OCI-M2 (cell line): Measurements from ENCODE around the gene HEPN1.

Experiments used
- DNase-seq: peaks from one replicate; lab custom pipeline; 2025; ENCODE audit not compliant: unreplicated experiment; lab: John Stamatoyannopoulos, UW

HEPN1 gene

DNA sequence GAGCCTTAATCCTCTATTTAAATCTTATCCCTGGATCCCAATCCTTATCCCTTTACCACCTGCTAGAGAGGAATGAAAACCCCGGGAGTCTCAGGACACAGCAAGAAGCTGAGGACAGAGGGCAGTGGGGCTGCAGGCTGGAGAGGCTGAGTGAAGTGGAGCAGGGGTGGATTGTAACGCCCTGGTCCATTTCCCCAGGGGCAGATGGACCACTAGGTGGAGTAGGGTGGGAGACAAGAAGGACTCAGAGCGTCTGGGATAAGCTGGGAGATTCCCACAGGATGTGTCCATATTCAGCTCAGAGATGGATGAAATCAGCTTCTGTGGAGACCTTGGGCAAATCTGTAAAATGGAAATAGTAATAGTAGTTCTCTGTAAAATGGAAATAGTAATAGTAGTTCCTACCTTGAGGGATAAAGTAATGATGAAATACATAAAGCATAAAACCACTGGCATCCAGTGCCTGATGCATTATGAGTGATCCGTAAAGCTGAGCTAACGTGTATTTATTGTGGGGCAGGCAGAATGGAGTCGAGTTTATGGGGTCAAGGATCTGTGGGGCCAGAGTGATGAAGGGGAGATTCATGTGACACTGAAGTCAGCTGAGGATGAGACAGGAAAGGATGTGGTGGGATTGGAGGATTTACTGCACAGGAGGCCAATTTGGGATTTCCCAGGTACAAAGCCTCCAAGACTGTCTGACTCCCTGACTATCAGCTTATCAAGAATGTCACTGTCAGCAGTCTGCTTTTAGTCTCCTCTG, 19.5 kb upstream of the HEPN1 start:
- DNase-seq = no peak

- no peak for DNase-seq
Observed at GRCh38 chr11:124900464-124900863, 18.6 kb upstream of the HEPN1 start.

- DNase-seq = no peak
Observed at GRCh38 chr11:124902616-124903015, 16.4 kb upstream of the HEPN1 start.

DNA sequence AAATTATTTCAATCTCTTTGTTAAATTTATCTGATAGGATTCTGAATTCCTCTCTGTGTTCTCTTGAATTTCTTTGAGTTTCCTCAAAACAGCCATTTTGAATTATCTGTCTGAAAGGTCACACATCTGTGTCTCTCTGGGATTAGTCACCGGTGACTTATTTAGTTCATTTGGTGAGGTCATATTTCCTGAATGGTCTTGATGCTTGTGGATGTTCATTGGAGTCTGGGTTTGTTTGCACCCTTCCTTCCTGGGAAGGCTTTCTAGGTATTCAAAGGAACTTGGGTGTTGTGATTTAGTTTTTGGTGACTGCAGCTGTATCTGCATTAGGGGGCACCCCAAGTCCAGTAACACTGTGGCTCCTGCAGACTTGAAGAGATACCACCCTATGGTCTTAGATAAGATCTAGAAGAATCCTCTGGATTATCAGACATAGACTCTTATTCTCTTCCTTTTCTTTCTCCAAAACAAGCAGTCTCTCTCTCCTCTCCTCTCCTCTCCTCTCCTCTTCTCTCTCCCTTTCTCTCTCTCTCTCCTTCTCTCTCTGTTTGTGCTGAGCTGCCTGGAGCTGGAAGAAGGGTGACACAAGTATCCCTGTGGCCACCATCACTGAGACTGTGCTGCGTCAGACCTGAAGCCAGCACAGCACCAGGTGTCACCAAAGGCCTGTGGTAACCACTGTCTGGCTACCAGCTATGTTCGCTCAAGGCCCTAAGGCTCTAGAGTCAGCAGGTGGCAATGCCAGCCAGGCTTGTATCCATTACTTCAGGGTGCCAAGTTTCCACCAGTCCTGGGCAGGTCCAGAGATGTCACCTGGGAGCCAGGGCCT, 3.3 kb upstream of the HEPN1 start:
- no peak for DNase-seq

DNA sequence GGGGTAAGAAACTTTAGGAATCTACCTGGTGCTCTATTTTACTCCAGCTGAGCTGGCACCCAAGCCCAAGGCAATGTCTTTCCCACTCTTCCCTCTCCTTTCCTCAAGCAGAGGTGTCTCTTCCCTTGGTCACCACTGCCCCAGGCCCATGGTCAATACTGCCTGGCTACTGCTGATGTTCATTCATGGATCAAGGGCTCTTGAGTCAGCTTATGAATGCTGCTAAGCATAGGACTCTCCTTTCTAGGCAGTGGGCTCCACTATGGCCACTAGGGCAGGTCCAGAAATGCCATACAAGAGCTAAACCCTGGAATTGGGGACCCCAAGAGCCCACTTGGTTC, 2.7 kb upstream of the HEPN1 start:
- DNase-seq = no peak

DNA sequence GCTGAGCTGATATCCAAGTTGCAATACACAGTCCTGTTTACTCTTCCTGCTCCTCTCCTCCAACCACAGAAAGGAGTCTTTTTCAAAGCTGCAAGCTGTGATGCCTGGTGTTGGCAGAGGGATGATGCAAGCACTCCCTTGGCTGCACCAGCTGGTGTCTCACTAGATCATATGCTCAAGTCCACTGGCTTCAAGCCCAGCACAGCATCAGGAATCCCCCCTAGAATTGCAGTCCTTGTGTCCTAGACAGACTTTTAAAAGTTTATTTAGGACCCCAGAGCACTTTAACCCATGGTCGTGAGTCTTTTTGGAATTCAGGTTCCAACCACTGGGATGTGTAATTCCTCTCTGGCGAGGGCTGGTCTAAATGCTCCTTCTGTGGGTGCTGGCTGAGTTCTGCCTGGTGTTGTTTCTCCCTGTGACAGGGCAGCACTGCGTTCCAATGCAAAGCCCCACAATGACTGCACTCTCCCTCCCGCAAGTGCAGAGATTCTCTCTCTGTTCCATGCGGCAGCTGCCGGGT, 1.9 kb upstream of the HEPN1 start:
- no peak for DNase-seq

GRCh38 chr11:124919898-124920297, 848 bp downstream of the HEPN1 start:
- no peak for DNase-seq

DNA sequence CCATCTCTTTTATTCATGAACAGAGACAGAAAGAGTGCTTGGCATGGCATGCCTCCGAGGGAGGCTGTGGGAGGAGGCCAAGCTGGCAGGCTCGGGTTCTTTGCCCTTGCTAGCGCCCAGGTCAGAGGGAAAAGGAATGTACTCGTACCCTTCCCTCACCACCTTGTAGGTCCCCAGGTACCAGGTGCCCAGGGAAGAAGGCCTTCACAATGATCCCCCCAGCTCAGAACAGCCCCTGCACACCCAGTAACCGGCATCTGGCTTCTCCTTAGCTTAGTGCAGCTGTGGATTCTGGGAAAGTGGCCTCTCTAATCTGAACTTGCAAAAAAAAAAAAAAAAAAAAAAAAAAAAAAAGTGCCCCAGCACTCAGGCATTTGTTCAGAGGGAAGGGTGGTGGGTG, 1.3 kb downstream of the HEPN1 start:
- DNase-seq = no peak

DNA sequence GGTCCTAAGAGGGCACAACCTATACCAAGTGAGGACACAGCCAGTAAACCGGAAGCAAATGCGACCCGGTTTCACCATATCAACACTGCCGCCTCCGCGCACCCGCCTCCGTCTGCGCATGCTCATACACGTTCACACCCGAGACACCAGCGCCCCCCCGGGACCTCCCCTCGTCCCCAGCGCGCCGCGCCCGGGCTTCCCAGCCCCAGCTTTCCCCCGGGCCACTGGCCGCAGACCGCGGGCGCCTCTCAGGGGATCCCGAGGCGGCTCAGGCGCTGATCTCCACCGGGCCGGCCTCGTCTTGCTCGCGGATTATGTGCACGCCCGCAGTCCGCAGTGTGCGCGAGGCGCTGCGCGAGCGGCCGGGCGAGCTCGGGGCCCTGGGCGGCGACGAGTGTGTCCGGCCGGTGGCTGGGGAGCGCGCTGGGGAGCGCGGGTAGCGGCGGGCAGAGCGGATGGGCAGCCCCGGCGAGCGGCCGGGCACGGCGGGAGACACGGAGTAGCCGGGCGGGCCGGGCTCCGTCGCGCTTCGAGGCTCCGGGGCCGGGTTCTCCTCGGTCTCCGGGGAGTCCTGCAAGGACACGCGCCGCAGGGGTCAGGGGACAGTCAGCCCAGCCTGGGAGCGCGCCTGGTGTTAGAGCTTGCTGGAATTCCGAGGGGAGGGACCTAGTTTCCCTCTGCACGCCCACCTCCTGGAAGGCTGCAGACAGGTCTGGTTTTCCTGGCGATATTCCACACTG, 2.0 kb downstream of the HEPN1 start:
- DNase-seq = no peak

GRCh38 chr11:124922831-124923230, 3.8 kb downstream of the HEPN1 start:
- DNase-seq = no peak

DNA sequence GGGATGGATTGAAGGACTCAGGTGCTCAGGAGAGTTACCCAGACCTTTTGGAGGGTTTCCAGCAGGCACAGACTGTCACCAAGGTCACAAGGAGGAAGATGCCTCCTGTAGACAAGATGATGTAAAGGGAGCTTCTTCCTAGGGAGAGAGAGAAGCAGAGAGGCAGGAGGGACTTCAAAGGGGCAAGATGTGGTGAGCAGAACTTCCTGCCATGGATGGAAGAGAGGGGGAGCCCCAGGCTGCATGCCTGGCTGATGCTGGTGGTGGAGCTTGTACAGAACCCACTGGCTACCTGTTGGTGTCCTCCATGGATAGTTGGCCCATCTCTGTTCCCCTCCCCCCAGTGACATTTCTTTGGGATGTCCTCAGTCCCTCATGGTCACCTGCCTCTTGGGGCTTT, 4.2 kb downstream of the HEPN1 start:
- no peak for DNase-seq

DNA sequence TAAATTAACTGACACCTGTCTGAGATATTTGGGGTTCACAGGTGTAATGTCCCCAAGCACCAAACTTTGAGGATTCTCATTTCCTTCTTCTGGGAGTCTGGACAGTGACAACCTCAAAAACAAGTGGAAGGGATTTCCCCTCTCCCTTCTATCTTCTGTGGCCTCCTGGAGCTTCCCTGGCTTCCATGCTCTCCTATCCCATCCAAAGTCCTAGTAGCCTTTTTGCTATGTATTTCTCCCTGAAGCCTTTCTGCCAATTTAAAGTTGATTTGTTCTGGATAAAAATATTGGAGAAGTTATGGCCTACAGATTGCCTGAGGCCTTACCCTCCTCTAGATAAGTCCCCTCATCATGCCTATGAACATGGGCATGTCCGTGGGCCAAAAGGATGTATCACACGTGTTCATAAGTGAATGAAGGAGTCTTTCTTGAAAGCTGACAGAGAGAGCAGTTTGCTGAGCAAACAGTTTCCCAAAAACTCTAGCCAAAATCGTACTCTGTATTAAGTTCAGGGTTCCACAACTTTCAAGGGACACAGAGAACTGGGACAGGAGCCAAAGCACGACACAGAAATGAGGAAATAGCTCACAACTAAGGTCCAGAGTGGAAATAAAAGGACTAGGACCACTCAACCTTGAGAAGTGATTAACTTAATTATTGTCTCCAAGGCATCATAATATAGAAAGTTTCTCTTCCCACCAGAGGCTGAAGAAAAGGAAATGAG, 10.1 kb downstream of the HEPN1 start:
- DNase-seq = no peak

GRCh38 chr11:124930799-124931198, 11.7 kb downstream of the HEPN1 start:
- no peak for DNase-seq

DNA sequence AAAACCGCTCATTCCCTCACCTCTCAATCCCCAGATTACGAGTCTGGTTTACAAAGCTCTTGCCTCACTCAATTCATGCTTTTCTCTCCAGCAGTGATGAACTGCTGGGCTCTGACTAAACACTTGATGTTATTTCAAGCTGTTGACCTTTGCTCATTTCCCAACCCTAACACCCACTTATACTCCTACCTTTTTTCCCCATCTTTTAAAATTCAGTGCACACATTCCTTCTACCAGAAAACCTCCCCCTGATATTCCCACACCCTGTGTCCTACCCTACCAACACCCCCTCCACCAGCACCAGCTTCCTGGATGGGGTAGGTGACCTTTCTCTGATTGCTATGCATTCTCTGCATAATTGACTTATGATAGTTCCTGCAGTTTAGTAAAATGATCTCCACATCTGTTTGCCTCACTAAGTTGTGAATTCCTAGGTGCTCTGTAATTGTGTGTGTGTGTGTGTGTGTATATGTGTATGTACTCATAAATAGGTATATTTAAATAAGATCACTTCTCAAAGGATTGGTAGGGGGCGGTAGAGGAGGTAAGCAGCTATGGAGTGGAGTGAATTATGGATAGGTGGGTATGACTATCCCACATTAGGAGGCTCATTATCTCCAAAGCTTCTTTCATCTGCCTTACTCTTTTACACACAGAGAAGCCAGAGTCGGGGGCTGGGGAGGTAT, 16.0 kb downstream of the HEPN1 start:
- DNase-seq = no peak

GRCh38 chr11:124935548-124936514, 16.8 kb downstream of the HEPN1 start, which contains the start of gene HEPACAM:
TSS of gene HEPACAM (minus strand) at chr11:124936047. CDS start at chr11:124936006, 41 bp downstream.
- DNase-seq = no peak

- no peak for DNase-seq
Observed at GRCh38 chr11:124937336-124937935, 18.4 kb downstream of the HEPN1 start.

GRCh38 chr11:124938206-124938765, 19.2 kb downstream of the HEPN1 start:
- DNase-seq = no peak

GRCh38 chr11:124938970-124939369, 19.9 kb downstream of the HEPN1 start:
- DNase-seq = no peak
